K562 (cell line): ENCODE measurements around the gene S100A2. TPM values are rescaled to one million over a fixed set of nuclear protein-coding genes. Genes with fewer than 3 reads are reported as not detected.
A peak's percentile ranks its signal among the peaks of the same experiment; 100 is the strongest.

Experiments used
- ATAC-seq: fragments of 200-7000 bp; cut with Tn5 transposase; 3 replicates; pipeline ENCODE4 v1.9.1; 2020; ENCODE audit warnings: moderate library complexity
- BruUV-seq: library from RNA; stranded (reverse); fragments of 400-500 nt; replicated peaks from 2 replicates; lab custom pipeline; 2021; lab: Mats Ljungman, UMichigan
- CTCF ChIA-PET: fragments of 300-600 bp; formaldehyde crosslinking; extraction: SDS; loops from one replicate; lab custom pipeline; 2021; ENCODE audit warnings: low intra/inter-chr PET ratio; lab: Yijun Ruan, JAX
- POLR2A ChIA-PET: fragments of 300-600, 350-650 bp; sonication (Branson Sonifier 250); formaldehyde crosslinking; extraction: SDS; loops from one replicate; lab custom pipeline; 2021; ENCODE audit warnings: antibody characterized with exemption, inconsistent platforms; lab: Yijun Ruan, JAX
- DNase-seq, 4 experiments: peaks; one replicate each; pipeline versions ENCODE4 v3.0.0 to v3.0.0-alpha.2; 2011 to 2018; ENCODE audit warnings: low spot score in 3 of 4, mixed read lengths in 3 of 4; ENCODE audit errors: extremely low read depth in 1 of 4
- FAIRE-seq: peaks from 2 replicates; lab custom pipeline; 2011; peaks lifted over from hg19 to GRCh38; lab: Jason Lieb, UNC
- H2AFZ ChIP-seq: 2 replicates; pipeline ENCODE4 v1.6.0; 2011; ENCODE audit warnings: low read depth, low read length, control low read depth, inconsistent platforms
- H3K27ac ChIP-seq: fragments of 200-600 bp; 3 replicates; pipeline ENCODE4 v1.8.0; 2011; ENCODE audit warnings: low read depth, mild to moderate bottlenecking, control low read depth, inconsistent platforms, low read length, moderate library complexity, mixed read lengths; ENCODE audit errors: extremely low read depth
- H3K27me3 ChIP-seq, 2 experiments: fragments of 300-600 bp in 1 of 2; 2 replicates in 1 of 2; 3 replicates in 1 of 2; pipeline versions ENCODE4 v1.6.0 to v1.8.0; 2011; ENCODE audit warnings: inconsistent platforms in 2 of 2, low read length in 2 of 2, mild to moderate bottlenecking in 1 of 2, mixed read lengths in 1 of 2, moderate library complexity in 1 of 2; ENCODE audit not compliant: control insufficient read depth in 2 of 2, insufficient read depth in 2 of 2
- H3K36me3 ChIP-seq: fragments of 300-600 bp; 3 replicates; pipeline ENCODE4 v1.8.0; 2011; ENCODE audit warnings: mild to moderate bottlenecking, low read length, inconsistent platforms; ENCODE audit not compliant: control insufficient read depth, insufficient read depth
- H3K4me1 ChIP-seq, 2 experiments: fragments of 200-600 bp in 1 of 2; replicated peaks in 1 of 2; 2 replicates in 1 of 2; 3 replicates in 1 of 2; pipeline versions ENCODE4 v1.5.1 to v1.8.0; 2011; ENCODE audit warnings: inconsistent platforms in 2 of 2, low read length in 2 of 2, mild to moderate bottlenecking in 1 of 2, mixed read lengths in 1 of 2, moderate library complexity in 1 of 2; ENCODE audit not compliant: control insufficient read depth in 2 of 2, insufficient read depth in 2 of 2
- H3K4me2 ChIP-seq: 2 replicates; pipeline ENCODE4 v1.6.1; 2011; ENCODE audit warnings: low read length, control low read depth, inconsistent platforms, mixed read lengths; ENCODE audit not compliant: insufficient read depth
- H3K4me3 ChIP-seq: fragments of 200-600 bp; sonication (generic), shearing (Covaris generic); 2 replicates; pipeline ENCODE4 v1.5.1; 2016; ENCODE audit warnings: control low read depth, inconsistent platforms
- H3K79me2 ChIP-seq: fragments of 200-600 bp; 3 replicates; pipeline ENCODE4 v1.8.0; 2011; ENCODE audit warnings: low read length, inconsistent platforms; ENCODE audit not compliant: control insufficient read depth, insufficient read depth
- H3K9ac ChIP-seq, 2 experiments: 2 replicates each; pipeline versions ENCODE4 v1.6.0 to v1.6.1; 2011; ENCODE audit warnings: low read depth in 2 of 2, low read length in 2 of 2, control low read depth in 1 of 2, inconsistent platforms in 1 of 2, mild to moderate bottlenecking in 1 of 2, mixed read lengths in 1 of 2; ENCODE audit not compliant: insufficient read depth in 1 of 2
- H3K9me1 ChIP-seq: one replicate; pipeline ENCODE4 v1.6.0; 2011; ENCODE audit warnings: inconsistent platforms, mild to moderate bottlenecking, low read length, moderate library complexity; ENCODE audit not compliant: control insufficient read depth, insufficient read depth
- H3K9me3 ChIP-seq: replicated peaks from 2 replicates; pipeline ENCODE4 v1.5.1; 2011; ENCODE audit warnings: low read depth, low read length, inconsistent platforms; ENCODE audit not compliant: control insufficient read depth, insufficient read depth
- H4K20me1 ChIP-seq: replicated peaks from 2 replicates; pipeline ENCODE4 v1.6.1; 2011; ENCODE audit warnings: low read length, inconsistent platforms, mixed read lengths; ENCODE audit not compliant: control insufficient read depth, insufficient read depth
- CSDE1 ChIP-seq, 2 experiments: fragments of 450-650 bp; IDR thresholded peaks; 2 replicates each; pipeline ENCODE4 v1.6.1; 2016; ENCODE audit warnings: mild to moderate bottlenecking in 1 of 2
- CTBP1 ChIP-seq: fragments of 450-650 bp; IDR thresholded peaks from 2 replicates; pipeline ENCODE4 v1.6.1; 2016; ENCODE audit warnings: borderline replicate concordance
- MBD2 ChIP-seq: sonication (generic); IDR thresholded peaks from 2 replicates; pipeline ENCODE4 v1.6.1; 2016; ENCODE audit warnings: low read depth, borderline replicate concordance
- MXD1 ChIP-seq: fragments of 250-450 bp; sonication (Bioruptor Pico); IDR thresholded peaks from 2 replicates; pipeline ENCODE4 v1.8.0; 2021; ENCODE audit warnings: borderline replicate concordance, mild to moderate bottlenecking, moderate library complexity; ENCODE audit not compliant: poor library complexity, severe bottlenecking
- NFE2 ChIP-seq: IDR thresholded peaks from 2 replicates; pipeline ENCODE4 v1.6.1; 2014; ENCODE audit warnings: antibody characterized with exemption, low read depth
- ZNF124 ChIP-seq: sonication (generic); formaldehyde crosslinking; IDR thresholded peaks from 2 replicates; pipeline ENCODE4 v1.8.1; 2022; ENCODE audit warnings: missing genetic modification reagents
- ZSCAN29 ChIP-seq: fragments of 450-650 bp; IDR thresholded peaks from 2 replicates; pipeline ENCODE4 v1.6.1; 2017
- WGBS: fragments of 100-300 bp; shearing (Covaris generic); methylation state at CpG from one replicate; pipeline ENCODE4 v1.1.6; 2016; ENCODE audit warnings: low coverage, mixed read lengths; ENCODE audit not compliant: insufficient coverage; ENCODE audit errors: missing lambda C conversion rate; 5-methylcytosine and 5-hydroxymethylcytosine counted together
- in situ Hi-C: fragments of 300-500 bp; cut with MboI; formaldehyde crosslinking; loops from 4 replicates; pipeline ENCODE4 v1.15.0; 2018; ENCODE audit warnings: inconsistent platforms, mixed read lengths
- intact Hi-C: fragments of 100-400 bp; cut with micrococcal nuclease; formaldehyde crosslinking; loops from 2 replicates; pipeline ENCODE4 v1.14.2; 2022
- polyA plus RNA-seq, 8 experiments: library from polyadenylated mRNA; depleted of rRNA in 4 of 8; stranded (reverse) in 5 of 8; unstranded in 3 of 8; fragments of >200 nt; fragmentation: Nextera tagmentation in 2 of 8; fragmentation: Illumina TruSeq in 1 of 8; extraction: Ambion mirVana in 2 of 8; extraction: Trizol in 1 of 8; gene quantifications; 2 replicates each; pipeline versions ENCODE4 v1.2.1 to v1.2.3, GENCODE V29; 2011 to 2014; ENCODE audit warnings: inconsistent platforms in 1 of 8, missing spikeins in 1 of 8
- total RNA-seq, 7 experiments: library from RNA; depleted of rRNA in 6 of 7; stranded (reverse); fragments of >200 nt in 6 of 7; fragmentation: Illumina TruSeq in 2 of 7; extraction: Trizol in 2 of 7; gene quantifications; 2 replicates each; pipeline versions ENCODE4 v1.2.1 to v1.2.3, GENCODE V29; 2011 to 2021; ENCODE audit warnings: low replicate concordance in 1 of 7
- TF ChIP-seq, protein P1 (sequence below): fragments of 450-650 bp; formaldehyde crosslinking; IDR thresholded peaks from 2 replicates; pipeline ENCODE4 v1.4.0; 2020; ENCODE audit warnings: mild to moderate bottlenecking, moderate library complexity
- TF ChIP-seq, protein P2 (sequence below): fragments of 250-450 bp; sonication (Bioruptor Pico); IDR thresholded peaks from 2 replicates; pipeline ENCODE4 v1.5.0; 2022; ENCODE audit warnings: mild to moderate bottlenecking

The S100A2 gene
- total and polyA plus RNA-seq, 9 of the 15 experiments (the other 6 are each of a cell fraction or from before 2014, with no cell fraction given), result 0.28 to 0.65 (median 0.44) TPM; not detected in 4

DNA sequence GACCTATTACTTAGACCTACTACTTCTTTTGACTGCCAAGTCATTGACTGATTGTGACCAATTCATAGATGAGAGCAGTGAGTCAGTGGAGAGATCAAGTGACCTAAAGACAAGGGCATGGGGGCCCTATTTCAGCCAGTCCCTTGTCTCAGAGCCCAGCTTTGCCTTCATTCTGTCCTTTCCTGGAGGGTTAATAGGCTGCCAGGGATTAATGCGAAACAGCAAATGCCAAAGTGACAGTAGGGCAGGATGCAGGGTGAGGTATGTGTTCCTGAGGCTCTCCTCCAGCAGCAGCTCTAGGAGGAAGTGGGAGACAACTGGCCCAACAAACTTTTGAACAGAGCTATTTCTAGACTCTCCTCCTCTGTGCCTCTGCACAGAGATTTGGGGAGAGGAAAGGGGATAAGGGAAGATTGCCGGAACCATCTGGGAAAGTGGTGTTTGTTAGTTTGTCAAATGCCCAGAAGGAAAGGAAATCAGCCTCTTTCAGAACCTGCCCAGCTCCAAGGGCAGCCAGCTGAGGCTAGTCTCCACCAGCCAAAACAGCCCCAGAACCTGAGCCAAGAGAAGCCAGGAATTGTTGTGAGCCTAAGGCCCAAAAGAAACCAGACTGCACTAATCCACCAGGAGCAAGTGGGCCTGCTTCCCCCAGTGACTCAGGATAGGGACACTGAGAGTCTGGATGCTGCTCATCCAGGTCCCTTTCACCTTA is 11.7 kb downstream of the S100A2 start:
- Histone ChIP-seq H3K9me1 (no peaks in the 10 kb centered on the region), H3K4me2 (no peak overlapping the region), H4K20me1 (no peaks in the 10 kb centered on the region), H3K27ac (no peak overlapping the region), H2AFZ (peak overlapping the region; percentile 34; the same call in 1 of the 2 replicates), H3K27me3 (no peaks in the 10 kb centered on the region), H3K4me3 (no peak overlapping the region), H3K9ac (peak overlapping the region in 1 of 2 experiments; percentile 20; a peak in 1 of 4 replicates), H3K79me2 (no peaks in the 10 kb centered on the region), H3K36me3 (no peaks in the 10 kb centered on the region), H3K9me3 (no peaks in the 10 kb centered on the region), H3K4me1 (peaks cover 17 to 18% of the 10 kb centered on the region in 2 experiments; a peak in 3 of 5 replicates)
- in situ Hi-C loops, result no loop called here
- ChIA-PET CTCF (no interaction called here), POLR2A (interaction anchor here (0.6 to 1.8 kb wide), 3 partner anchors 10 to 34 kb away, joined by 3 to 9 read pairs (median 3); no protein-coding TSS in a partner anchor)
- no peak for ATAC-seq
- TF ChIP-seq ZNF124 (no peak), NFE2 (0 out of 2 replicates have a peak, but pooled peaks have one; percentile 3)
- no peak for DNase-seq
- intact Hi-C loops, result no loop called here
- BruUV-seq, result no TSS peak
- peak; percentile 29 for FAIRE-seq
- 88% methylated on average over 2 of the region's 2 CpGs for WGBS

DNA sequence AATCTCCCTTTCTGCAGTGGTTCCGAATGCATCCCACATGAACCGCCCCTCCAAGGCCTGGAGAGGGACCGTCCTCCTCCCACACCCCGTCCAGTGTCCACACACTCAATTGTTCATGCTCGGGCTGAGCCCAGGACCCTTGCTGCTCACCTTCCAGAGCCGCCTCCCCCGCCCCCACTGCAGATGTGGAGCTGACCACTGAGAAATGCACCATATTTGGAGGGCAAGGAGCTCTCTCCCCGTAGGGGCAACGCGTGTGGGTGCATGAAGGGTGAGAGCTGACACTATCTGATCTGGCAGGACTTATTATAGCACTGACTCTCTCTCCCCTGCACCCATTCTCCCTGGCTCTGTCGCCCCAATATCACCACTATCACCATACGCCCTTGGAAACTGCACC is 12.5 kb downstream of the S100A2 start:
- no peaks in the 10 kb centered on the region for H3K36me3 ChIP-seq
- peak overlapping the region; percentile 33; the same call in 1 of the 2 replicates for H2AFZ ChIP-seq
- in situ Hi-C loops, result no loop called here
- H3K4me1 ChIP-seq, result peaks cover 25 to 26% of the 10 kb centered on the region in 2 experiments; a peak in 4 of 5 replicates
- H3K9ac ChIP-seq, result 0 out of 4 replicates have a peak overlapping the region, but pooled peaks of 1 of the 2 experiments have one; percentile 6
- H3K79me2 ChIP-seq, result no peaks in the 10 kb centered on the region
- intact Hi-C loops, result no loop called here
- no peaks in the 10 kb centered on the region for H3K27me3 ChIP-seq
- no peaks in the 10 kb centered on the region for H3K9me3 ChIP-seq
- 39% methylated on average over 12 of the region's 12 CpGs for WGBS
- H3K9me1 ChIP-seq, result no peaks in the 10 kb centered on the region
- DNase-seq (no peak), FAIRE-seq (no peak), ATAC-seq (no peak)
- no peak overlapping the region; the same call in 1 of the 2 replicates for H3K4me2 ChIP-seq
- CTCF ChIA-PET, result no interaction called here
- BruUV-seq, result no TSS peak
- POLR2A ChIA-PET, result interaction anchor here (1.0 to 1.8 kb wide), 2 partner anchors 11 to 28 kb away, joined by 3 to 9 read pairs; no protein-coding TSS in a partner anchor
- H3K4me3 ChIP-seq, result no peak overlapping the region
- H3K27ac ChIP-seq, result no peak overlapping the region
- no peaks in the 10 kb centered on the region for H4K20me1 ChIP-seq
- TF ChIP-seq, protein P1, sequence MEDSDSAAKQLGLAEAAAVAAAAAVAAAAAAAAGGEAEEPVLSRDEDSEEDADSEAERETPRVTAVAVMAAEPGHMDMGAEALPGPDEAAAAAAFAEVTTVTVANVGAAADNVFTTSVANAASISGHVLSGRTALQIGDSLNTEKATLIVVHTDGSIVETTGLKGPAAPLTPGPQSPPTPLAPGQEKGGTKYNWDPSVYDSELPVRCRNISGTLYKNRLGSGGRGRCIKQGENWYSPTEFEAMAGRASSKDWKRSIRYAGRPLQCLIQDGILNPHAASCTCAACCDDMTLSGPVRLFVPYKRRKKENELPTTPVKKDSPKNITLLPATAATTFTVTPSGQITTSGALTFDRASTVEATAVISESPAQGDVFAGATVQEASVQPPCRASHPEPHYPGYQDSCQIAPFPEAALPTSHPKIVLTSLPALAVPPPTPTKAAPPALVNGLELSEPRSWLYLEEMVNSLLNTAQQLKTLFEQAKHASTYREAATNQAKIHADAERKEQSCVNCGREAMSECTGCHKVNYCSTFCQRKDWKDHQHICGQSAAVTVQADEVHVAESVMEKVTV (CRISPR knock-in tag), result no peak
- TF ChIP-seq CSDE1 (IDR thresholded peaks at IDR 0.05) (no peak), MXD1 (no peak), CTBP1 (no peak), MBD2 (no peak), ZSCAN29 (no peak)
- TF ChIP-seq, protein P2, sequence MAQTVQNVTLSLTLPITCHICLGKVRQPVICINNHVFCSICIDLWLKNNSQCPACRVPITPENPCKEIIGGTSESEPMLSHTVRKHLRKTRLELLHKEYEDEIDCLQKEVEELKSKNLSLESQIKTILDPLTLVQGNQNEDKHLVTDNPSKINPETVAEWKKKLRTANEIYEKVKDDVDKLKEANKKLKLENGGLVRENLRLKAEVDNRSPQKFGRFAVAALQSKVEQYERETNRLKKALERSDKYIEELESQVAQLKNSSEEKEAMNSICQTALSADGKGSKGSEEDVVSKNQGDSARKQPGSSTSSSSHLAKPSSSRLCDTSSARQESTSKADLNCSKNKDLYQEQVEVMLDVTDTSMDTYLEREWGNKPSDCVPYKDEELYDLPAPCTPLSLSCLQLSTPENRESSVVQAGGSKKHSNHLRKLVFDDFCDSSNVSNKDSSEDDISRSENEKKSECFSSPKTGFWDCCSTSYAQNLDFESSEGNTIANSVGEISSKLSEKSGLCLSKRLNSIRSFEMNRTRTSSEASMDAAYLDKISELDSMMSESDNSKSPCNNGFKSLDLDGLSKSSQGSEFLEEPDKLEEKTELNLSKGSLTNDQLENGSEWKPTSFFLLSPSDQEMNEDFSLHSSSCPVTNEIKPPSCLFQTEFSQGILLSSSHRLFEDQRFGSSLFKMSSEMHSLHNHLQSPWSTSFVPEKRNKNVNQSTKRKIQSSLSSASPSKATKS (CRISPR knock-in tag), result no peak
